NAMALWA (cell line): ENCODE measurements around the gene OR4F6.

Experiments used
- DNase-seq: peaks from one replicate; pipeline ENCODE4 v3.0.0-alpha.2; 2015; ENCODE audit warnings: low spot score

Gene OR4F6

GRCh38 chr15:101804941-101805340, 1.6 kb downstream of the OR4F6 start:
- DNase-seq = no peak

- no peak for DNase-seq
These were observed 2.5 kb downstream of the OR4F6 start for GRCh38 chr15:101805605-101806345.

GRCh38 chr15:101807345-101807945, 4.1 kb downstream of the OR4F6 start:
- DNase-seq = peak; percentile 3

- DNase-seq = no peak
These were observed 4.9 kb downstream of the OR4F6 start for GRCh38 chr15:101808201-101808600.

- no peak for DNase-seq
These were observed 7.1 kb downstream of the OR4F6 start for GRCh38 chr15:101810456-101810855.

- DNase-seq = peak; percentile 13
These were observed 7.6 kb downstream of the OR4F6 start for GRCh38 chr15:101810876-101811275.

- no peak for DNase-seq
These were observed 8.6 kb downstream of the OR4F6 start, which contains the start of gene OR4F15 for GRCh38 chr15:101811902-101812301. Gene OR4F15 (plus strand): TSS chr15:101812202. CDS start chr15:101818187, 5,985 bp downstream.

- DNase-seq = no peak
These were observed 10.7 kb downstream of the OR4F6 start for GRCh38 chr15:101813803-101814534.

- no peak for DNase-seq
These were observed 17.5 kb downstream of the OR4F6 start for GRCh38 chr15:101820781-101821180.

GRCh38 chr15:101827257-101827656, 23.9 kb downstream of the OR4F6 start:
- no peak for DNase-seq

GRCh38 chr15:101828774-101829173, 25.5 kb downstream of the OR4F6 start:
- DNase-seq = no peak

- no peak for DNase-seq
These were observed 38.3 kb downstream of the OR4F6 start for GRCh38 chr15:101841656-101842055.

GRCh38 chr15:101844916-101845315, 41.6 kb downstream of the OR4F6 start:
- no peak for DNase-seq

GRCh38 chr15:101852356-101852755, 49.0 kb downstream of the OR4F6 start:
- DNase-seq = no peak
